Mucosa of descending colon (tissue), 3 donors: Measurements from ENCODE around the gene MORN1. TPM values are rescaled to one million over a fixed set of nuclear protein-coding genes. Genes with fewer than 3 reads are reported as not detected.

ENCODE experiments used
- ATAC-seq: fragments of 200-7000 bp; cut with Tn5 transposase; one replicate; pipeline ENCODE4 v1.9.1; 2020; ENCODE audit warnings: mild to moderate bottlenecking, moderate library complexity
- DNase-seq, 3 donors: peaks; one replicate each; pipeline ENCODE4 v3.0.0-alpha.2; 2020
- H3K36me3 ChIP-seq: fragments of 200-600 bp; one replicate; pipeline ENCODE4 v1.8.0; 2021; ENCODE audit warnings: low read depth, mild to moderate bottlenecking
- H3K4me1 ChIP-seq: fragments of 200-600 bp; one replicate; pipeline ENCODE4 v1.8.0; 2021; ENCODE audit warnings: low read depth, mild to moderate bottlenecking
- H3K4me3 ChIP-seq: fragments of 200-600 bp; one replicate; pipeline ENCODE4 v1.8.0; 2021; ENCODE audit warnings: mild to moderate bottlenecking
- H3K9me3 ChIP-seq: fragments of 200-600 bp; one replicate; pipeline ENCODE4 v1.8.0; 2021; ENCODE audit warnings: mild to moderate bottlenecking
- intact Hi-C, 2 donors: fragments of 100-400 bp; cut with DNase I in 1 of 2; cut with micrococcal nuclease in 1 of 2; formaldehyde crosslinking; loops; one replicate each; pipeline versions ENCODE4 v1.11.0 to v1.11.1; 2022; cut with DNase I, micrococcal nuclease
- total RNA-seq, 3 donors: library from RNA; stranded (reverse); fragmentation: NEBNext Ultra II Directional in 2 of 3; extraction: Animal tissue kit (Norgen Biotek cat#: 25700) in 2 of 3; gene quantifications; one replicate each; pipeline versions ENCODE4 v1.2.1 to v1.2.4, GENCODE V29; 2021 to 2023
- TF ChIP-seq, protein P1 (sequence below): fragments of 200-600 bp; IDR thresholded peaks from one replicate; pipeline ENCODE4 v1.8.0; 2022; ENCODE audit warnings: antibody characterized with exemption, mild to moderate bottlenecking
- donor health status: DM: no; HTN: no; CAD: no; lungs with moderate emphysema.
- donor health status: DM: no; HTN: no; CAD: no.
- donor health status: DM: no; HTN: yes; CAD: no.

Gene MORN1
- total RNA-seq, 3 donors from 2014 or later = 13.1 to 17.4 (median 13.4) TPM

DNA sequence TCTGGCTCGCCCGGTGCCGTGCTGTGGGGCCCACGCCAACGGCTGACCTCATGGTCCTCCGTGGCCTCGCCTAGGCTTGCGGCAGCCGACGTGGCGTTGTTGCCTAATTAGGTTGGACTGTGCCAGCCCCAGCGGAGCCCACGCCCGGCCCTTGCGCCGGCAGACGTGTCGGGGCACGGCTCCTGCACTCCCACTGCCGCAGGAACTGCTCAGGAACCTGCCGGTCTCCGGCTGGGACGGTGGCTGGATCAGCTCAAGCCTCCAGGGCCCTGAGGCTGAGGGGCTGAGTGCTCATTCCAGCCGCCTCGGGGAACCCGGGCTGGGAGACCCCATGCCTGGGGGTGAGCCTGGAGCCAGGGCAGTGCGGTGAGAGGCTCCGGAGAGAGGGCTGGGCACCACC lies 37.1 kb upstream of the MORN1 start:
- Histone ChIP-seq H3K9me3 (peaks cover 6% of the 10 kb centered on the region), H3K4me1 (no peaks in the 10 kb centered on the region), H3K36me3 (no peaks in the 10 kb centered on the region), H3K4me3 (no peak overlapping the region)
- TF ChIP-seq, protein P1, sequence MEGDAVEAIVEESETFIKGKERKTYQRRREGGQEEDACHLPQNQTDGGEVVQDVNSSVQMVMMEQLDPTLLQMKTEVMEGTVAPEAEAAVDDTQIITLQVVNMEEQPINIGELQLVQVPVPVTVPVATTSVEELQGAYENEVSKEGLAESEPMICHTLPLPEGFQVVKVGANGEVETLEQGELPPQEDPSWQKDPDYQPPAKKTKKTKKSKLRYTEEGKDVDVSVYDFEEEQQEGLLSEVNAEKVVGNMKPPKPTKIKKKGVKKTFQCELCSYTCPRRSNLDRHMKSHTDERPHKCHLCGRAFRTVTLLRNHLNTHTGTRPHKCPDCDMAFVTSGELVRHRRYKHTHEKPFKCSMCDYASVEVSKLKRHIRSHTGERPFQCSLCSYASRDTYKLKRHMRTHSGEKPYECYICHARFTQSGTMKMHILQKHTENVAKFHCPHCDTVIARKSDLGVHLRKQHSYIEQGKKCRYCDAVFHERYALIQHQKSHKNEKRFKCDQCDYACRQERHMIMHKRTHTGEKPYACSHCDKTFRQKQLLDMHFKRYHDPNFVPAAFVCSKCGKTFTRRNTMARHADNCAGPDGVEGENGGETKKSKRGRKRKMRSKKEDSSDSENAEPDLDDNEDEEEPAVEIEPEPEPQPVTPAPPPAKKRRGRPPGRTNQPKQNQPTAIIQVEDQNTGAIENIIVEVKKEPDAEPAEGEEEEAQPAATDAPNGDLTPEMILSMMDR = no peak
- ATAC-seq = no peak
- intact Hi-C loops = no loop called here
- no peak for DNase-seq

DNA sequence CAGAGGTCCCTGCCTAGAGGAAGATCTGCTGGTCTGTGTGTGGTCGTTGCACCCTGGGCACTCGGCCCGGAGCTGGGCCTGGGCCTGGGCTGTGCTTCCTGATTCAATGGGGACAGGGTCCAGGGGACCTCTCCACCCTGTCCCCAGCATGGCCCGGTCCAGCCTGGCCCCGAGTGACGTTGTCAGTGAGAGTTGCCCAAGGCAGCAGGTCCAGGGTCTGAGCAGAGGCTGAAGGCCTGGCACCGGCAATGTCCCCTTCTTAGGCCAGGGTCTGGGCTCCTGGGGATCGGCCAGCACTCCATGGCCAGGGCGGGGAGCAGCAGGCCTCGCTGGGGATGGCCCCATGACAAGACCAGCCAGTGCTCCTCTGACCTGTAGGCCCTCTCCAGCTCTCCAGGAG lies 36.6 kb upstream of the MORN1 start:
- DNase-seq (no peak), ATAC-seq (no peak)
- H3K9me3 ChIP-seq = peaks cover 10% of the 10 kb centered on the region
- intact Hi-C loops = no loop called here
- H3K4me1 ChIP-seq = no peaks in the 10 kb centered on the region
- no peak overlapping the region for H3K4me3 ChIP-seq
- no peaks in the 10 kb centered on the region for H3K36me3 ChIP-seq
- TF ChIP-seq, protein P1 = no peak

- peaks cover 10% of the 10 kb centered on the region for H3K9me3 ChIP-seq
- intact Hi-C loops = no loop called here
- TF ChIP-seq, protein P1 = no peak
- H3K4me1 ChIP-seq = no peaks in the 10 kb centered on the region
- no peak overlapping the region for H3K4me3 ChIP-seq
- H3K36me3 ChIP-seq = no peaks in the 10 kb centered on the region
- no peak for ATAC-seq
- no peak for DNase-seq
Measured at GRCh38 chr1:2427051-2427450, 35.7 kb upstream of the MORN1 start.

DNA sequence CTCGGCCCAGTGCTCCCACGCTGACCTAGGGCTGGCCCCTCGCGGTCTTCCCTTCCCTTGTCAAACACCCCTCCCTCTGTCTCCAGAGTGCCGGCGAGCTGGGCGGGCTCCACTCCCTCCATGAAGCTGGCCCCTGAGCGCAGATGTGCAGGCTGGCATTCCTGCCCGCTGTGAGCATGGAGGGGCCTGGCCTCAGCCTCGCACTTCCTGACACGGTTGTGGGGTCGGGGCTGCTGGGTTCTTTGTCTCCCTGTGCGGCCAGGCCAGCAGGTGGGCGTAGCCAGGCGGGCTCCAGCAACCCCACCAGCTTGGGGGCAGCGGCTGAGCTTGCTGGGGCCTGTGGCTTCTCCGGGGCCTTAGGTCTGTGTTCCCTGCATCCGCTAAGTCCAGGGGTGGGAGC lies 35.2 kb upstream of the MORN1 start:
- Histone ChIP-seq H3K36me3 (no peaks in the 10 kb centered on the region), H3K4me3 (no peak overlapping the region), H3K9me3 (peaks cover 10% of the 10 kb centered on the region), H3K4me1 (no peaks in the 10 kb centered on the region)
- intact Hi-C loops = no loop called here
- no peak for ATAC-seq
- no peak for DNase-seq
- TF ChIP-seq, protein P1 = no peak

DNA sequence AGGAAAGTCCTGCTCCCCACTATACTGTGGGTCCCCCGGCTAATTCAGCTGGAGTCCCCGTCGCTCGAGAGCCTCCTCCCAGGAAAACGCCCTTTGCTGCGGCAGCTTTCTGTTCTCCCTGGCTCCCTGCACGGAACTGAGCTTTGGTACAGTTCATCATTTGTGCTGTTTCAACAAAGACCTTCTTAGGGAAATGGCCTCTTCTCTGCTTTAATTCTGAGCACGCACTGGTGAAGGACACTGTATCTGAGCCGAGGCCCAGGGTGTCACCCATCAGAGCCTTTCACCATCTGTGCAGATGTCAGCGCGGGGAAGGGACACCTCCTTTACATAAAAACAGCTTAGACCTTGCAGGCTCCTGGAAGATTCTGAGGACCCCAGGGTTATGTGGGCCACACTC lies 34.5 kb upstream of the MORN1 start:
- Histone ChIP-seq H3K4me1 (no peaks in the 10 kb centered on the region), H3K36me3 (no peaks in the 10 kb centered on the region), H3K4me3 (no peak overlapping the region), H3K9me3 (peaks cover 10% of the 10 kb centered on the region)
- TF ChIP-seq, protein P1 = no peak
- intact Hi-C loops = no loop called here
- no peak for DNase-seq
- no peak for ATAC-seq

DNA sequence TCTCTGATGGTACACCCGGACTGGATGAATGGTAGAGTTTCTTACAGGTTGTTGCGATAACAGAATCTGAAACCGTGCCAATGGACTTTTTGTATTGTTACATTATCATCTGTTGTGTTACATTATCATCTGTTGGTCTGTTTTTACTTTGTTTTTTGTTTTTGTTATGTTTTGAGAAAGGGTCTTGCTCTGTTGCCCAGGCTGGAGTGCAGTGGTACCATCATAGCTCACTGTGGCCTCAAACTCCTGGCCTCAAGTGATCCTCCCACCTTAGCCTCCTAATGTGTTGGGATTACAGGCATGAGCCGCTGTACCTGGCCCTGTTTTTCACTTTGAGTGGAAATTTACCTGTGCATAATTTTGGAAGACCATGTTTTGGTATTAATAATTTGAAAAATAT lies 31.2 kb upstream of the MORN1 start:
- no peaks in the 10 kb centered on the region for H3K4me1 ChIP-seq
- TF ChIP-seq, protein P1 = no peak
- no peak for DNase-seq
- H3K4me3 ChIP-seq = no peak overlapping the region
- intact Hi-C loops = no loop called here
- H3K36me3 ChIP-seq = no peaks in the 10 kb centered on the region
- no peak for ATAC-seq
- peaks cover 6% of the 10 kb centered on the region for H3K9me3 ChIP-seq
